ENCODE measurements around the gene CYP2E1.
"Not testable (repeated sequence)": the region's sequence is repeated elsewhere in the genome, so short reads cannot be mapped to it uniquely, and the experiment has no call there.

The CYP2E1 gene

DNA sequence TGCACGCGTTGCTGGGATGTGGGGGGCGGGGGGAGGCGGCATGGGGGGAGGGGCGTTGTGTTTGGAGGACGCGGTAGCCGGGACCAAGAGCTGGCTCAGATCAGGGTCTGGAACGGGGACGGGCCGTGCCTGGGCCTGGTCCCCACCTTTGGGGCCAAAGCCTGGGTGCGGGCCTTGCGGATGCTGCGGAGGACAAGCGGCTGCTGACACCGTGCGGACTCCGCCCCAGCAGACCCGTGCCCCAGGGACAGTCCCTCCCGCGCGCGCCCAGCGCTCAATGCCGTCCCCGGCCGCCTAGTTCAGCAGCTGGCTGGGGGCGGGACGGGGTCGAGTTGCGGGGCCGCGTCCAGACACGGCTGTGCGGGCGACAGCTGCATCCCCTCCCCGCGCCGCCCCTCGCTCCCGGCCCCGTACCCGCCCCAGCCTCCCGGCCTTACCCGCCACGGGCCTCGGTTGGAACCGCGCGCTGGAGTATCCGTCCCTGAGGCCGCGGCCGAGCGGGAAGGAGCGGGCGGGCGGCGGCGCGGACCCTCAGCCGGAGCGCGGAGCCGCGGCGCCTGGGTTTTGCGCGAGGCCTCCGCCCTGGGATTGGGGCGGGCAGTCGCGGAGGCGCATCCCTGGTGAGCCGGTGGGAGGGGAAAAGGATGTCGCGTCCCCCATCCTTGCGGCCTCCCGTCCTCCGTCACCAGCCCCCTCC lies 41.8 kb downstream of the CYP2E1 start:
- intact Hi-C loops (cut with DNase I) = not testable (repeated sequence)
- DNase-seq = peak in 1 of 10 donors; percentile 81

DNA sequence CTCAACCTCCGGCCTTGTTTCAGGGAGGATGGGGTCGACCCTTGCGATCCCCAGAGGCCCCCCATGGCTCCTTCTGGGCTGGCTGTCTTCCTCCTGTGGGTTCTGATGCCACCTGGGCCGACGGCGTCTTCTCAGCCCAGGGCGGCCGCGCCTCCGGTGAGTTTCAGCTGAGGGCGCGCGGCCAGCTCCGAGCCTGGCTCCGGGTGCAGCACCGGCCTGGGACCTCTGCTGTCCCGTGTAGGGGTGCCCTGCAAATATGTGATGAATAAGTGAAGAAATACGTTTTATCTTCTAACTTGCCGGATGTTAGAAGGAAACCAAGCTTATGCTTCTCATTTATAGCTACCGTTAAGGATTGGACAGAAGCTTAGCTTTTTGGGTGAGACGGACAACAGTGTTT lies 42.6 kb downstream of the CYP2E1 start:
- peak in 1 of 10 donors; percentile 81 for DNase-seq
- intact Hi-C loops (cut with DNase I) = not testable (repeated sequence)

DNA sequence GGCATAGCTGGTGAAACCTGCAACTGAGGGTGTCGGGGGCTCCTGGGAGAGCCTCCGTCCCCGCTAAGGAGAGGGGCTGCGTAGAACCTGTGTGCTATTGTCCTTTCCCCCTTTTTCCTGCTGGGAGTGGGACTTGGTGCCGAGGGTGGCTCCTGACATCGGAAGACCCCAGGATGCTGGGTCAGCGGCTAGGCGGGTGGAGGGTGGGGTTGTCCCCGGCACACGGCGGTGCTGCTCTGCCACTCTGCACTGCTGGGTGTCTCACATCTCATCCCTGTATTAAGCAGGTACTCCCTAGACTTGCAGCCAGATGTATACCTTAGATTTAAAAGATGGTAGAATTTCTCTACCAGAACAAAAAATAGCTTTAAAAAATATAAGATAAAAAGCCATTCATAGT lies 44.9 kb downstream of the CYP2E1 start:
- intact Hi-C loops (cut with DNase I); DNase-seq: not testable (repeated sequence)

DNA sequence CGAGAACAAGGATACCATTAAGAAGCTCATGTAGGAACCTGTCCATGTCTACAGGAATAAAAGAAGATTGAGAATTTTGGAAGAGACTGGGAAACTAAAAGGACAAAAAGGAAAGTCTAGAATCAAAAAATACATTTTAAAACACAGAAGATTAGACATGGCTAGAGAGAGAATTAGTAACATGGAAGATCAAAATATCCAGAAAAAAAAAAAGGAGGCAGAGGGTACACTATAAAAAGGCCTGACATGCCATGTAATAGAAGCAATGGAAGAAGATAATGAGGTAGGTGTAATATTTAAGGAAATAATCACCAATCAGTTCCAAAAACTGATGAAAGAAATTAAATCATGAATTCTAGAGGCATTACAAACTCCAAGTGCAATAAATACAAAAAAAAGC lies 46.3 kb downstream of the CYP2E1 start:
- intact Hi-C loops (cut with DNase I); DNase-seq: not testable (repeated sequence)

DNA sequence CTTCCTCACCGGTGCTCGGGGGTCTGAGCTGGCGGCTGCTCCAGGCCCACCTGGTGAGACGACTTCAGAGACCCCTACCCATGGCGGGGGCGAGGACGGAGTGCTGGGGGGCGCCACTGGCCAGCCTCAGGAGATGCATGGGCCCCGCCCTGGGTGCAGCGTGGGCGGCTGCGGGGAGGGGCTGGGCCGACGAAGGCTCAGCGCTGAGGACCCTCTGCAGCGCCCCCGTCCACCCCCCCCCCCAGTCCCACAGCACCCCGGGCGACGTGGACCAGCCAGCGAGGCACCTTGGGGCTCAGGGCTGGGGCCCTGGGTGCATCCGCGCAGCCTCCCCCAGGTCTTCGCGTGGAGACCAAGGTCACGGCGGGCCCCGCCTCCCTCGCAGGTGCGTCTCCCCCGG lies 49.9 kb downstream of the CYP2E1 start:
- intact Hi-C loops (cut with DNase I) = not testable (repeated sequence)

More for the DNA sequence above, 49.9 kb downstream of the CYP2E1 start:
- not testable (repeated sequence) for DNase-seq

Data from posterior cingulate gyrus (tissue), 11 donors.